GM12892 (cell line): Measurements from ENCODE around the gene CCL8.

Experiments
- POLR2A ChIP-seq: IDR thresholded peaks from 2 replicates; pipeline ENCODE4 v1.6.1; 2011; ENCODE audit warnings: low read depth, low read length, control low read depth
- POLR2AphosphoS5 ChIP-seq: IDR thresholded peaks from 2 replicates; pipeline ENCODE4 v1.6.1; 2011; ENCODE audit warnings: low read depth, low read length, control low read depth
- TAF1 ChIP-seq: IDR thresholded peaks from 2 replicates; pipeline ENCODE4 v1.6.1; 2011; ENCODE audit warnings: low read depth, mild to moderate bottlenecking, control low read depth, low read length, borderline replicate concordance

DNA sequence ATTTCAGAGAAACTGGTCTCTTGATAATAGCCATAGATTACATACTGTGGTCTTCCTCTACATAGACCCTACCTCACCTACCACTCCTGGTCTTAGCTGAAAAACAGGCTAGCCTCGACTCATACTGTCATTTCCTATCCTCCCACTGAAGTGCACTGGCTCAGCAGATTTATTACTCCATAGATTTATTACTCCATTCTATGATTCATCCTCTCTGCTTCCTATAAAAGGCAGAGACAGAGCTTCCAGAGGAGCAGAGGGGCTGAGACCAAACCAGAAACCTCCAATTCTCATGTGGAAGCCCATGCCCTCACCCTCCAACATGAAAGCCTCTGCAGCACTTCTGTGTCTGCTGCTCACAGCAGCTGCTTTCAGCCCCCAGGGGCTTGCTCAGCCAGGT is 49.3 kb upstream of the CCL8 start, which contains the start of gene CCL7:
- TF ChIP-seq POLR2A (no peak), TAF1 (no peak), POLR2AphosphoS5 (no peak)
